Measurements from ENCODE around the gene SLC5A1. TPM values are rescaled to one million over a fixed set of nuclear protein-coding genes. Genes with fewer than 3 reads are reported as not detected.

SLC5A1 gene
- total and polyA plus RNA-seq, 2 experiments from 2014 or later = 0.03 TPM; not detected in 1

GRCh38 chr22:32018056-32018455, 25.0 kb upstream of the SLC5A1 start:
- TF ChIP-seq EZH2 (IDR thresholded peaks at IDR 0.05; ENCODE audit: low read depth, unreplicated experiment) = no peak
- TF ChIP-seq ZNF114 (CRISPR knock-in tag; IDR thresholded peaks at IDR 0.05) = no peak
- TF ChIP-seq, protein P1, sequence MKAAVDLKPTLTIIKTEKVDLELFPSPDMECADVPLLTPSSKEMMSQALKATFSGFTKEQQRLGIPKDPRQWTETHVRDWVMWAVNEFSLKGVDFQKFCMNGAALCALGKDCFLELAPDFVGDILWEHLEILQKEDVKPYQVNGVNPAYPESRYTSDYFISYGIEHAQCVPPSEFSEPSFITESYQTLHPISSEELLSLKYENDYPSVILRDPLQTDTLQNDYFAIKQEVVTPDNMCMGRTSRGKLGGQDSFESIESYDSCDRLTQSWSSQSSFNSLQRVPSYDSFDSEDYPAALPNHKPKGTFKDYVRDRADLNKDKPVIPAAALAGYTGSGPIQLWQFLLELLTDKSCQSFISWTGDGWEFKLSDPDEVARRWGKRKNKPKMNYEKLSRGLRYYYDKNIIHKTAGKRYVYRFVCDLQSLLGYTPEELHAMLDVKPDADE (IDR thresholded peaks at IDR 0.05) = no peak
- TF ChIP-seq JUNB (IDR thresholded peaks at IDR 0.05; ENCODE audit: unreplicated experiment) = no peak
- TF ChIP-seq ZNF331 (CRISPR knock-in tag; IDR thresholded peaks at IDR 0.05; ENCODE audit: low read depth) = no peak
- no peak for TF ChIP-seq EZH2phosphoT487 (IDR thresholded peaks at IDR 0.05; ENCODE audit: unreplicated experiment)
- TF ChIP-seq ZNF462 (CRISPR knock-in tag; IDR thresholded peaks at IDR 0.05) = no peak
- TF ChIP-seq STAT1 (IDR thresholded peaks at IDR 0.05; ENCODE audit: unreplicated experiment) = no peak
- no peak for TF ChIP-seq CREB1 (CRISPR knock-in tag; IDR thresholded peaks at IDR 0.05; ENCODE audit: low read depth)
- TF ChIP-seq NANOG (IDR thresholded peaks at IDR 0.05; ENCODE audit: borderline replicate concordance) = no peak
- no peak for TF ChIP-seq CTCF (conservative IDR thresholded peaks at IDR 0.05; ENCODE audit: low read depth in 2 of 2)
- Mint-ChIP-seq H3K36me3 (ENCODE audit: low read depth) (peaks cover 6% of the 10 kb centered on the region; the same call in 1 of the 3 replicates), H3K4me1 (peaks cover 4% of the 10 kb centered on the region; the same call in 2 of the 3 replicates), H3K9me3 (peaks cover 11% of the 10 kb centered on the region), H3K4me3 (no peak overlapping the region), H3K27ac (no peak overlapping the region), H3K27me3 (ENCODE audit: insufficient read depth, low read depth, poor library complexity) (peaks cover 6% of the 10 kb centered on the region)
- H4K20me1 ChIP-seq (replicated peaks; ENCODE audit: insufficient read depth) = no peaks in the 10 kb centered on the region
- H3K4me2 ChIP-seq = no peak overlapping the region
- no peaks in the 10 kb centered on the region for H3F3A ChIP-seq (replicated peaks; ENCODE audit: low read depth)
- DNase-seq (ENCODE audit: low spot score) = no peak
- no peaks in the 10 kb centered on the region for H3K36me3 ChIP-seq (ENCODE audit: insufficient read depth)
- 0 out of 2 replicates have a peak, but pooled peaks cover under 1% of the 10 kb centered on the region for H3K4me1 ChIP-seq (ENCODE audit: insufficient read depth)
- 0 out of 2 replicates have a peak, but pooled peaks cover 3% of the 10 kb centered on the region for H3K27me3 ChIP-seq (ENCODE audit: insufficient read depth)
- H2AFZ ChIP-seq = no peak overlapping the region
- no peaks in the 10 kb centered on the region for H3K9me2 ChIP-seq (ENCODE audit: insufficient read depth)
- ATAC-seq = no peak
- no peaks in the 10 kb centered on the region for H3K79me2 ChIP-seq (replicated peaks; ENCODE audit: insufficient read depth)
- H3K27ac ChIP-seq (ENCODE audit: low read depth) = no peak overlapping the region
- no peak overlapping the region for H3K4me3 ChIP-seq

Data from GM23338 (cell line).